ENCODE results near the gene PLCXD3.

GRCh38 chr5:41406424-41406823, 104.0 kb downstream of the PLCXD3 start:
- no peak for TF ChIP-seq CTCF (IDR thresholded peaks at IDR 0.05)
- no peak for TF ChIP-seq POLR2AphosphoS5 (IDR thresholded peaks at IDR 0.05; ENCODE audit: low read depth, low read length)

Measured in Panc1 (cell line).